ENCODE results near the gene RICTOR.

DNA sequence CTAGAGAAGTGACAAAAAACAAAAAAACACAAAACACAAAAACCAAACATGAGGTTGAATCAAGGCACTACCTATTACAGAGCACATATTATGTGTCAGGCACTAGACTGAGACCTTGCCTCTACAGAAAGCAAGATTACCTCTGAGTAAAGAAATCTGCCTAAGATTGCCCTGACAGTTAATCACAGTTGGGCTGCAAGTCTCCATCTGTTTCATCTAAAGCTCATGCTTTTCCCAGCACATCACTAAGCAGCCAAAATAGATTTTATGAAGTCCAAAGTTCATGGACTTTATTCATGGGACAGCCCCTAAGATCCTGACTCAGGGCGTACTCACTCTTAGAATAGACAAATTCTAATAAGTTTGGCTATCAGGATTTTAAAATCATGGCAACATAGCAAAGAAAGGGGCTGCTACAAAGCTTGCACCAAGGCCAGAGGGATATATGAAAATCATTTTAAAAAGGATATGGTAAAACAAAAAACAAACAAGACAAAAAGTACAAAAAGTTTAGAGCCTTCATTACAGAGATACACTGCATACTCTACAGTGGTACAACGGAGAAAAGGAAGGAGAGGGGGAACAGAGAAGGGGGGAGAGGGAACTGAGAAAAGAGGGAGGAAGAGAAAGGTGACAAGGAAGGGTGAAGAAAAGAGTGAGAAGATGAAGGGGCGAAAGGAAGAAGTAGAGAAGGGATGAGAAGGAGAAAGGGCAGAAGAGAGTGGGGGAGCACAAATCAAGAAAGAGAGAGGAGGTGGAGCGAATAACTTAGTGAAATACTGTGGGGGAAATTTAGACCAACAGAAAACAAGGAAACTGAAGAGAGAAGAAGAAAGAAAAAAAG is 58.2 kb downstream of the RICTOR start:
- TF ChIP-seq CTCF (IDR thresholded peaks at IDR 0.05): no peak
- no peak for TF ChIP-seq POLR2A (IDR thresholded peaks at IDR 0.05)
- TF ChIP-seq EP300 (IDR thresholded peaks at IDR 0.05): no peak
- TF ChIP-seq POLR2AphosphoS5 (IDR thresholded peaks at IDR 0.05): peak in 2 of 4 donors; percentile 8 to 45
